WTC11 (cell line): Measurements from ENCODE around the gene TERT. TPM values are rescaled to one million over a fixed set of nuclear protein-coding genes. Genes with fewer than 3 reads are reported as not detected.
A peak's percentile ranks its signal among the peaks of the same experiment; 100 is the strongest.

ENCODE experiments used
- ATAC-seq: fragments of 200-7000 bp; cut with Tn5 transposase; 2 replicates; pipeline ENCODE4 v1.10.0; 2021; ENCODE audit warnings: mild to moderate bottlenecking, moderate library complexity
- CTCF ChIA-PET: fragments of 300-600 bp; sonication (Branson Sonifier 250); formaldehyde crosslinking; loops from one replicate; lab custom pipeline; 2021; ENCODE audit warnings: antibody characterized with exemption; lab: Charles Lee
- POLR2A ChIA-PET: fragments of 350-600 bp; sonication (Branson Sonifier 250); formaldehyde crosslinking; loops from one replicate; lab custom pipeline; 2021; ENCODE audit warnings: antibody characterized with exemption; lab: Charles Lee
- DNase-seq: peaks from one replicate; pipeline ENCODE4 v3.0.0; 2021; ENCODE audit warnings: low spot score
- H3K27ac Mint-ChIP-seq: 2 replicates; pipeline ENCODE4 v1.8.0; 2021; ENCODE audit warnings: mixed read lengths
- H3K27me3 Mint-ChIP-seq: 2 replicates; pipeline ENCODE4 v1.8.0; 2021; ENCODE audit warnings: low read depth, mild to moderate bottlenecking, moderate library complexity, mixed read lengths
- H3K36me3 Mint-ChIP-seq: 2 replicates; pipeline ENCODE4 v1.8.0; 2021; ENCODE audit warnings: mixed read lengths
- H3K4me1 Mint-ChIP-seq: 2 replicates; pipeline ENCODE4 v1.8.0; 2022; ENCODE audit warnings: mixed read lengths
- H3K4me3 Mint-ChIP-seq: 2 replicates; pipeline ENCODE4 v1.8.0; 2021; ENCODE audit warnings: mild to moderate bottlenecking, moderate library complexity, mixed read lengths
- H3K9me3 Mint-ChIP-seq: 2 replicates; pipeline ENCODE4 v1.8.0; 2021; ENCODE audit warnings: mixed read lengths
- AFF4 ChIP-seq: sonication (generic); formaldehyde crosslinking; IDR thresholded peaks from 2 replicates; pipeline ENCODE4 v1.8.1; 2023; ENCODE audit warnings: mild to moderate bottlenecking, missing genetic modification reagents, borderline replicate concordance
- CREM ChIP-seq: sonication (generic); formaldehyde crosslinking; IDR thresholded peaks from 2 replicates; pipeline ENCODE4 v1.8.1; 2022; ENCODE audit warnings: mild to moderate bottlenecking, missing genetic modification reagents, moderate library complexity
- CTCF ChIP-seq: fragments of 200-600 bp; IDR thresholded peaks from 2 replicates; pipeline ENCODE4 v1.8.0; 2022; ENCODE audit warnings: antibody characterized with exemption
- FOXP1 ChIP-seq: sonication (generic); formaldehyde crosslinking; IDR thresholded peaks from 2 replicates; pipeline ENCODE4 v1.8.0; 2022; ENCODE audit warnings: missing genetic modification reagents, mild to moderate bottlenecking, moderate library complexity, borderline replicate concordance
- FOXP4 ChIP-seq: sonication (generic); formaldehyde crosslinking; IDR thresholded peaks from 2 replicates; pipeline ENCODE4 v1.8.0; 2022; ENCODE audit warnings: mild to moderate bottlenecking, missing genetic modification reagents
- HMGXB4 ChIP-seq: sonication (generic); formaldehyde crosslinking; IDR thresholded peaks from 2 replicates; pipeline ENCODE4 v1.8.1; 2023; ENCODE audit warnings: mild to moderate bottlenecking, moderate library complexity, missing genetic modification reagents
- KAT7 ChIP-seq: sonication (generic); formaldehyde crosslinking; IDR thresholded peaks from 2 replicates; pipeline ENCODE4 v1.8.1; 2023; ENCODE audit warnings: missing genetic modification reagents, mild to moderate bottlenecking, borderline replicate concordance
- MAX ChIP-seq: sonication (generic); formaldehyde crosslinking; IDR thresholded peaks from 2 replicates; pipeline ENCODE4 v1.8.0; 2022; ENCODE audit warnings: mild to moderate bottlenecking, missing genetic modification reagents
- NFE2L1 ChIP-seq: sonication (generic); formaldehyde crosslinking; IDR thresholded peaks from 2 replicates; pipeline ENCODE4 v1.8.1; 2023; ENCODE audit warnings: missing genetic modification reagents
- SMAD3 ChIP-seq: sonication (generic); formaldehyde crosslinking; IDR thresholded peaks from 2 replicates; pipeline ENCODE4 v1.8.0; 2022; ENCODE audit warnings: missing genetic modification reagents, mild to moderate bottlenecking, borderline replicate concordance
- ZBTB21 ChIP-seq: sonication (generic); formaldehyde crosslinking; IDR thresholded peaks from 2 replicates; pipeline ENCODE4 v1.8.1; 2023; ENCODE audit warnings: mild to moderate bottlenecking, missing genetic modification reagents, borderline replicate concordance
- ZNF281 ChIP-seq: sonication (generic); formaldehyde crosslinking; IDR thresholded peaks from 2 replicates; pipeline ENCODE4 v1.8.0; 2023; ENCODE audit warnings: mild to moderate bottlenecking, missing genetic modification reagents
- ZNF423 ChIP-seq: fragments of 250-450 bp; sonication (Bioruptor Pico); IDR thresholded peaks from 2 replicates; pipeline ENCODE4 v2.1.2; 2022; ENCODE audit warnings: mild to moderate bottlenecking, moderate library complexity
- total RNA-seq: library from RNA; stranded (reverse); gene quantifications from 3 replicates; pipeline ENCODE4 v1.2.3, GENCODE V29; 2021

TERT gene
- total RNA-seq, 1 experiment from 2014 or later, result 42.9 TPM

- ATAC-seq (peak; percentile 38), DNase-seq (peak; percentile 48)
- peak; percentile 30; the same call in 1 of the 2 replicates for TF ChIP-seq FOXP4 (CRISPR knock-in tag)
- TF ChIP-seq NFE2L1, result peak; percentile 27; the same call in 1 of the 2 replicates
- TF ChIP-seq HMGXB4 (CRISPR knock-in tag), result no peak
- TF ChIP-seq KAT7 (CRISPR knock-in tag), result peak; percentile 88; the same call in 1 of the 2 replicates
- no peak for TF ChIP-seq ZBTB21 (CRISPR knock-in tag)
- TF ChIP-seq CREM, result no peak; the same call in 1 of the 2 replicates
- 0 out of 2 replicates have a peak, but pooled peaks have one; percentile 17 for TF ChIP-seq AFF4
- no peak for TF ChIP-seq SMAD3 (CRISPR knock-in tag)
- TF ChIP-seq MAX (CRISPR knock-in tag), result peak; percentile 86
- TF ChIP-seq ZNF281, result 0 out of 2 replicates have a peak, but pooled peaks have one; percentile 35
- no peak for TF ChIP-seq CTCF
- 0 out of 2 replicates have a peak, but pooled peaks have one; percentile 52 for TF ChIP-seq ZNF423
- peak; percentile 83 for TF ChIP-seq FOXP1 (CRISPR knock-in tag)
- ChIA-PET CTCF (interaction anchor here (1.0 to 2.2 kb wide), 7 partner anchors 12 to 351 kb away, joined by 3 to 9 read pairs (median 3); no protein-coding TSS in a partner anchor), POLR2A (interaction anchor here (1.5 kb wide), 1 partner anchor 44 kb away, joined by 3 read pairs; no protein-coding TSS in a partner anchor)
- no peaks in the 10 kb centered on the region; the same call in 1 of the 2 replicates for H3K36me3 Mint-ChIP-seq
- H3K4me1 Mint-ChIP-seq, result peaks cover 13% of the 10 kb centered on the region
- no peak overlapping the region for H3K27ac Mint-ChIP-seq
- no peaks in the 10 kb centered on the region for H3K9me3 Mint-ChIP-seq
- H3K27me3 Mint-ChIP-seq, result peaks cover 10% of the 10 kb centered on the region
- peak overlapping the region; percentile 42 for H3K4me3 Mint-ChIP-seq
These were observed 548 bp downstream of the TERT start for GRCh38 chr5:1294206-1294834.
